PC-3 (cell line): ENCODE data around the gene HIRA.

ENCODE experiments used
- CTCF ChIP-seq: fragments of 300-600 bp; sonication (generic); conservative IDR thresholded peaks from 2 replicates; pipeline ENCODE4 v1.5.1; 2017; ENCODE audit warnings: antibody characterized with exemption, low read depth, mild to moderate bottlenecking, low read length
- EZH2 ChIP-seq: fragments of 300-600 bp; sonication (generic); IDR thresholded peaks from one replicate; pipeline ENCODE4 v1.6.1; 2017; ENCODE audit warnings: antibody characterized with exemption, mild to moderate bottlenecking, low read length; ENCODE audit not compliant: unreplicated experiment
- EZH2phosphoT487 ChIP-seq: fragments of 300-600 bp; sonication (generic); IDR thresholded peaks from 2 replicates; pipeline ENCODE4 v1.6.1; 2018; ENCODE audit warnings: mild to moderate bottlenecking, antibody characterized with exemption, low read length, borderline replicate concordance

- TF ChIP-seq CTCF (no peak), EZH2 (no peak), EZH2phosphoT487 (no peak)
Measured at GRCh38 chr22:19368876-19369275, 62.7 kb downstream of the HIRA start.
